ENCODE data around the gene PLA2G15.
"Not testable (repeated sequence)": the region's sequence is repeated elsewhere in the genome, so short reads cannot be mapped to it uniquely, and the experiment has no call there.

Gene PLA2G15

GRCh38 chr16:68281368-68282063 lies 36.3 kb downstream of the PLA2G15 start:
- no peak for DNase-seq

GRCh38 chr16:68282064-68282452 lies 36.9 kb downstream of the PLA2G15 start:
- no peak for DNase-seq

- DNase-seq: no peak
Measured at GRCh38 chr16:68283346-68283745, 38.2 kb downstream of the PLA2G15 start.

GRCh38 chr16:68283801-68284598 lies 38.8 kb downstream of the PLA2G15 start:
- DNase-seq: peak; percentile 23

GRCh38 chr16:68284847-68285246 lies 39.7 kb downstream of the PLA2G15 start:
- DNase-seq: no peak

- no peak for DNase-seq
Measured at GRCh38 chr16:68285683-68286082, 40.5 kb downstream of the PLA2G15 start.

- no peak for DNase-seq
Measured at GRCh38 chr16:68286153-68287074, 41.2 kb downstream of the PLA2G15 start.

GRCh38 chr16:68287276-68288251 lies 42.4 kb downstream of the PLA2G15 start:
- no peak for DNase-seq

GRCh38 chr16:68288252-68288650 lies 43.1 kb downstream of the PLA2G15 start:
- DNase-seq: no peak

- DNase-seq: not testable (repeated sequence)
Measured at GRCh38 chr16:68288796-68289195, 43.6 kb downstream of the PLA2G15 start.

GRCh38 chr16:68289202-68289601 lies 44.0 kb downstream of the PLA2G15 start:
- DNase-seq: no peak

GRCh38 chr16:68289621-68290329 lies 44.6 kb downstream of the PLA2G15 start:
- DNase-seq: peak; percentile 84

- no peak for DNase-seq
Measured at GRCh38 chr16:68290450-68290849, 45.3 kb downstream of the PLA2G15 start.

GRCh38 chr16:68291227-68291626 lies 46.1 kb downstream of the PLA2G15 start:
- DNase-seq: no peak

GRCh38 chr16:68292425-68292824 lies 47.3 kb downstream of the PLA2G15 start:
- DNase-seq: no peak

GRCh38 chr16:68296291-68296690 lies 51.1 kb downstream of the PLA2G15 start:
- no peak for DNase-seq

- no peak for DNase-seq
Measured at GRCh38 chr16:68296693-68297092, 51.5 kb downstream of the PLA2G15 start.

- DNase-seq: no peak
Measured at GRCh38 chr16:68297908-68298307, 52.7 kb downstream of the PLA2G15 start.

- DNase-seq: no peak
Measured at GRCh38 chr16:68298312-68298711, 53.1 kb downstream of the PLA2G15 start.

GRCh38 chr16:68298907-68299561 lies 53.9 kb downstream of the PLA2G15 start:
- DNase-seq: no peak
